Esophagus muscularis mucosa (tissue), 4 donors: ENCODE data around the gene PSMD11. TPM values are rescaled to one million over a fixed set of nuclear protein-coding genes. Genes with fewer than 3 reads are reported as not detected.
"Not testable (repeated sequence)": the region's sequence is repeated elsewhere in the genome, so short reads cannot be mapped to it uniquely, and the experiment has no call there.

Source experiments
- DNase-seq: peaks from one replicate; pipeline ENCODE4 v3.0.0-alpha.2; 2017; ENCODE audit errors: extremely low spot score
- H3K27ac ChIP-seq, 4 donors: fragments of 200-600 bp; sonication (generic); replicated peaks in 1 of 4; 1 replicate in 3 of 4; 2 replicates in 1 of 4; pipeline ENCODE4 v1.5.1; 2016 to 2019; ENCODE audit warnings: mild to moderate bottlenecking in 1 of 4
- H3K27me3 ChIP-seq, 4 donors: fragments of 200-600 bp; sonication (generic); one replicate each; pipeline versions ENCODE4 v1.5.1 to v1.6.0; 2016 to 2019
- H3K36me3 ChIP-seq, 4 donors: fragments of 200-600 bp; sonication (generic); one replicate each; pipeline ENCODE4 v1.5.1; 2016 to 2019
- H3K4me1 ChIP-seq, 4 donors: fragments of 200-600 bp; sonication (generic); one replicate each; pipeline ENCODE4 v1.5.1; 2016 to 2019
- H3K4me3 ChIP-seq, 4 donors: fragments of 200-600 bp; sonication (generic); 1 replicate in 2 of 4; 2 replicates in 2 of 4; pipeline ENCODE4 v1.5.1; 2016 to 2019; ENCODE audit warnings: mild to moderate bottlenecking in 4 of 4, moderate library complexity in 1 of 4
- H3K9me3 ChIP-seq, 4 donors: fragments of 200-600 bp; sonication (generic); 1 replicate in 3 of 4; 2 replicates in 1 of 4; pipeline ENCODE4 v1.5.1; 2016 to 2019
- CTCF ChIP-seq, 3 experiments: fragments of 200-600 bp in 2 of 3; fragments of 450-650 bp in 1 of 3; sonication (generic) in 2 of 3; IDR thresholded peaks; one replicate each; pipeline ENCODE4 v1.5.1; 2017 to 2019; ENCODE audit warnings: antibody characterized with exemption in 3 of 3, mild to moderate bottlenecking in 2 of 3, moderate library complexity in 1 of 3
- EP300 ChIP-seq: sonication (generic); formaldehyde crosslinking; IDR thresholded peaks from one replicate; pipeline ENCODE4 v1.6.1; 2017; ENCODE audit warnings: antibody characterized with exemption
- POLR2A ChIP-seq: fragments of 450-650 bp; IDR thresholded peaks from one replicate; pipeline ENCODE4 v1.6.1; 2017; ENCODE audit warnings: antibody characterized with exemption, moderate library complexity, mild to moderate bottlenecking, low read depth
- POLR2AphosphoS5 ChIP-seq, 2 donors: sonication (generic); formaldehyde crosslinking; IDR thresholded peaks; one replicate each; pipeline ENCODE4 v1.6.1; 2017; ENCODE audit warnings: antibody characterized with exemption in 2 of 2
- WGBS: methylation state at CpG from one replicate; pipeline ENCODE4 v1.1.5; 2018; 5-methylcytosine and 5-hydroxymethylcytosine counted together
- intact Hi-C: fragments of 100-400 bp; cut with DNase I; formaldehyde crosslinking; loops from one replicate; pipeline ENCODE4 v1.15.1; 2023
- total RNA-seq, 4 donors: library from RNA; depleted of rRNA; stranded (reverse); fragments of >200 nt; gene quantifications; one replicate each; pipeline versions ENCODE4 v1.1.0 to v1.2.1, GENCODE V29; 2016

PSMD11 gene
- total RNA-seq, 4 donors from 2014 or later: 39.9 to 70.2 (median 64.7) TPM

DNA sequence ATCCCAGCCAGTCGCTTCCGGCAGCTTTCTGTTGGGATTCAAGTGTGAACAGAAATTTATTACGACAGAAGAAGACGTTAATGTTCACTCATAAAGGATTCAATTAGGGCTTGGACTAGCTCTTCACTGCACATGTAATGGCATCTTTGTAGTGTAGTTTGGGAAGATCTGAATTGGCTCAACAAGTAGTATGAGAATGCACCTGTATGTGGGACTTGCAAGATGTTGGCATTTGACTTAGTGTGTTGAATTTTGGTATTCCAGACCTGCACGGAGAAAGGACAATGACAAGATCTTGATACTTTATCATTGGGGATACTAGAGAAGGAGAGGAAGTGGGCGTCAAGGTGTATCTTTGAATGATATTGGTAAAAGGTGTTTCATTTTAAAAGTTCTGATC lies 1.2 kb downstream of the PSMD11 start:
- TF ChIP-seq EP300 (no peak), POLR2AphosphoS5 (IDR thresholded peaks at IDR 0.05) (no peak), POLR2A (no peak), CTCF (IDR thresholded peaks at IDR 0.05) (no peak)
- peak overlapping the region in 2 of 4 donors; percentile 84 to 85 for H3K27ac ChIP-seq
- 20% methylated on average over 6 of the region's 6 CpGs for WGBS

DNA sequence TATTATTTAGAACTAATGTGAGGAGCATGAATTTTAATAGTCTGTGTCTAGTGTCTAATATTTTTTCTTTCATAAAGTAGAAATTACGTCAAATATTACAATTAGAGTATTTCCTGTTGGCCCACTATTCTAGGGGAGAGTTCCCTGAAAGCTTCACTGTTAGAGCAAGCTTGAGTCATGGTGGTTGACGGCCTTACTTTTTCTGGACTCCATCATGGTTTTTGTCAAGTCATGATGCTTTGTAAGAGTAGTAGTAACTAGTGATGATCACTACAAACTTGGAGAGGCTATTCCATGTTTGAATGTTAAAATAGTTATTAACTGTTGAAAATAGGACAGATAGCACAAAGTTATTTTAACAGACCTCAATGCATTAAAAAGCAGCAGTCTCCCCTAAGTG lies 1.7 kb downstream of the PSMD11 start:
- Histone ChIP-seq H3K27me3 (no peaks in the 10 kb centered on the region), H3K4me1 (peaks cover 19 to 34% (median 32%) of the 10 kb centered on the region in 4 donors), H3K36me3 (peaks cover 19 to 42% (median 32%) of the 10 kb centered on the region in 4 donors), H3K4me3 (peak overlapping the region; percentile 66 to 95 (median 84)), H3K9me3 (no peaks in the 10 kb centered on the region), H3K27ac (no peak overlapping the region)
- WGBS: 62% methylated on average over 2 of the region's 2 CpGs
- no peak for TF ChIP-seq CTCF (IDR thresholded peaks at IDR 0.05)
- no peak for TF ChIP-seq POLR2AphosphoS5 (IDR thresholded peaks at IDR 0.05)
- TF ChIP-seq POLR2A: no peak
- no peak for TF ChIP-seq EP300
- no peak for DNase-seq
- intact Hi-C loops: no loop called here

More for the DNA sequence above, 1.2 kb downstream of the PSMD11 start:
- intact Hi-C loops: no loop called here
- Histone ChIP-seq H3K4me3 (peak overlapping the region; percentile 66 to 95 (median 84)), H3K36me3 (peaks cover 19 to 37% (median 30%) of the 10 kb centered on the region in 4 donors), H3K9me3 (no peaks in the 10 kb centered on the region), H3K4me1 (peaks cover 19 to 34% (median 32%) of the 10 kb centered on the region in 4 donors), H3K27me3 (no peaks in the 10 kb centered on the region)
- no peak for DNase-seq

- TF ChIP-seq POLR2A (no peak), POLR2AphosphoS5 (IDR thresholded peaks at IDR 0.05) (no peak), CTCF (IDR thresholded peaks at IDR 0.05) (no peak), EP300 (no peak)
- Histone ChIP-seq H3K4me3 (no peak overlapping the region), H3K27me3 (no peaks in the 10 kb centered on the region), H3K27ac (no peak overlapping the region), H3K36me3 (peaks cover 26 to 52% (median 41%) of the 10 kb centered on the region in 4 donors), H3K4me1 (peaks cover 19 to 34% (median 32%) of the 10 kb centered on the region in 4 donors), H3K9me3 (no peaks in the 10 kb centered on the region)
- intact Hi-C loops: no loop called here
- no peak for DNase-seq
- WGBS: 79% methylated on average over 2 of the region's 2 CpGs
These were observed 2.6 kb downstream of the PSMD11 start for GRCh38 chr17:32446949-32447348.

- no peak overlapping the region for H3K4me3 ChIP-seq
- no peak overlapping the region for H3K27ac ChIP-seq
- no peaks in the 10 kb centered on the region for H3K9me3 ChIP-seq
- no peaks in the 10 kb centered on the region for H3K27me3 ChIP-seq
- peaks cover 19 to 25% (median 23%) of the 10 kb centered on the region in 4 donors for H3K4me1 ChIP-seq
- intact Hi-C loops: no loop called here
- no peak for DNase-seq
- 92% methylated on average over 5 of the region's 5 CpGs for WGBS
- TF ChIP-seq POLR2A: no peak
- TF ChIP-seq CTCF (IDR thresholded peaks at IDR 0.05): no peak
- TF ChIP-seq EP300: no peak
- peaks cover 36 to 82% (median 69%) of the 10 kb centered on the region in 4 donors for H3K36me3 ChIP-seq
These were observed 5.7 kb downstream of the PSMD11 start for GRCh38 chr17:32449963-32450362.

DNA sequence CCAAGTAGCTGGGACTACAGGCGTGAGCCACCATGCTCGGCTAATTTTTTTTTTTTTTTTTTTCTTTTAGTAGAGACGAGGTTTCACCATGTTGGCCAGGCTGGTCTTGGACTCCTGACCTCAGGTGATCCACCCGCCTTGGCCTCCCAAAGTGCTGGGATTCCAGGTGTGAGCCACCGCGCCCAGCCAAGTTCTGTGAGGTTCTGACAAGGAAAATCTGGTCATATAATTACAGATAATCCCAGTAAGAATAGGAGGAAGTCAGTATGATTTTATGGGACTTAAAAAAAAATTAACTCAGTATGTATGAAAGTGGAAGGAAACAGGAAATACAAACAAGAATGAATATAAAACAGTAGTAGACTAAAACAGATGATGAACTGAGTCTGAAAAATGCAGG lies 6.1 kb downstream of the PSMD11 start:
- H3K27me3 ChIP-seq, H3K9me3 ChIP-seq, DNase-seq, H3K4me3 ChIP-seq, intact Hi-C loops, H3K27ac ChIP-seq: not testable (repeated sequence)
- Histone ChIP-seq H3K4me1 (peaks cover 17 to 21% (median 20%) of the 10 kb centered on the region in 4 donors), H3K36me3 (peaks cover 40 to 86% (median 74%) of the 10 kb centered on the region in 4 donors)
- 96% methylated on average over 6 of the region's 6 CpGs for WGBS
